GM19043 (cell line): ENCODE data around the gene TREH.
"Not testable (repeated sequence)": the region's sequence is repeated elsewhere in the genome, so short reads cannot be mapped to it uniquely, and the experiment has no call there.

Experiments used
- ATAC-seq: cut with Tn5 transposase; IDR thresholded peaks from one replicate; pipeline ENCODE4 v1.9.1; 2021; ENCODE audit warnings: low read depth; ENCODE audit not compliant: unreplicated experiment

Gene TREH

DNA sequence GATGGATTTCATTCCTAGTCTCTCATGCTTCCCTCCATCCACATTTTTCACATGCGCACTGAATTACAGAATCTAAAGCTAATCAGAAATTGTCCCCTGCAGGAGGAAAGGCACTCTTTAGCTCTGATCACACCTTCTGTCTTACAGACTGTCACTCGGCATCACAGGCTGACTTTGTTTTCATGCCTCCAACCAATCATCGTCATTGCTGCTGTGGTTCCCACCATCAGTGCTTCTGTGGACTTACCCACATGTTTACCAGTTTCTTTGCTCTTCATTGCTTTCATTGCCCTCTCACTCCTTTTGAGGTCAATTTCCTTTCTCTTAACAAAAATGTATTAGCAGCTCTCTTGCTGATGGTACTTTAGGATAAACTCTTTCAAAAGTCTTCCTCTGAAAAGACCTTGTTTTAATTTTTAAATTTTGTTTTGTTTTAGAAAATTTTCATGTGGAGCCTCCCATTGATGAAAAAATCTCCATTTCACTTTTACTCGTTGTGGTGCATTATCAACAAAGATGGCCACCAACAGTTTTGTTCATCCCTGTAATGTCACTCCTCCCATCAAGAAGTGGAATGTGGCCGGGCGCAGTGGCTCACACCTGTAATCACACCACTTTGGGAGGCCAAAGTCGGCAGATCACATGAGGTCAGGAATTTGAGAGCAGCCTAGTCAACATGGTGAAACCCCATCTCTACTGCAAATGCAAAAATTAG, 20.2 kb upstream of the TREH start:
- ATAC-seq, result no peak

GRCh38 chr11:118697346-118697745, 17.9 kb upstream of the TREH start:
- no peak for ATAC-seq

GRCh38 chr11:118696673-118697226, 17.3 kb upstream of the TREH start:
- ATAC-seq, result no peak

DNA sequence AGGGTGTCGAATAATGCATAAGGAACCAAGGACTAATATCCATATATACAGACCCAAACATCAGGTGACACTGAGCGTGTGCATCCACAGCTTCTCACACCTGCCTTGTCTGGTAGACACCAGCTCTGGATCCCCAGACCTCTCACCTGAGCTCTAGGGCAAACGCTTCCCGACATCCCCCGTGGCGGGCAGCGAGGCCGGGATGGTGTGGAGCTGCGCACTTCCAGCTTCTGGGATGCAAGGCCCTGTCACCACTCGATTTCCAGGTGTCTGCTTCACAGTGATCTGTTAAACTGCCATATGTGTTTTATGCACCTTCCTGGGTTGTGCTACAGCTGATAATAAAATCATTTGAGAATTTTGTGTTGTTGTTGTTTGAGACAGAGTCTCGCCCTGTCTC, 15.3 kb upstream of the TREH start:
- no peak for ATAC-seq

GRCh38 chr11:118694185-118694584, 14.7 kb upstream of the TREH start:
- ATAC-seq, result no peak

- ATAC-seq, result no peak
Observed at GRCh38 chr11:118691926-118692830, 12.7 kb upstream of the TREH start.

DNA sequence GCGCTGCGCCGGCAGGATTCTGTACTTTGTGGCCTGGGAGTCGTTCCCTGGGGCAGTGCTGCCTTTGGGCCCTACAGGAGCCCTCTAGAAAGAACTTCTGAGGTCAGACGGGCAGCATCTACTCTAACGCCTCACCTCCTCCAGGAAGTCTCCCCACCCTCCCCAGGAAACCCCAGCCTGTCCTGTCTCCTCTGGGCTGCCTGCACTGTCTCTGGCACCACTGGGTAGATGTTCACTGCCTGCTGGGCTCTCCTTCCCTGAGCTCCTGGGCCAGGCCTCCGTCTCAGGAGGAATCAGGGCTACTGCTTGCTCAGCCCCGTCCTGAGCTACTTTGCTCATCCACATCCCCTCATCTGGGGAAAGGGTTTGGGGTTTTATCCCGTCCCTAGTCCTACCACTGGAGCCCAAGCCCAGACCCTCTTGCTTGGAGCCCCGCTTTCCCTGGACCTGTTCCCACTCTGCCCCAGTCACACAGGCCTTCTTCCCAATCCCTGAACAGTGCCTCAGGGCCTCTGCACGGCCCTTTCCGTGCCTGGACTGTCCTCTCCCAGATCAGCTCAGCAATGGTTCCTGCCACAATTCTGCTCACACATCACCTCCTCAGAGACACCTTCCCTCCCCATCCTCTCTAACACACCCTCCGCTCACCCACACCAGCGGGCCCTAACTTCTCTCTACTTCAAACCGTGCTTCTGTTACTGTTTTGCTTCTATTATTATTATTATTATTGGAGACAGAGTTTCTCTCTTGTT, 11.3 kb upstream of the TREH start:
- ATAC-seq, result no peak

GRCh38 chr11:118689852-118690552, 10.6 kb upstream of the TREH start:
- ATAC-seq, result peak; percentile 93

- no peak for ATAC-seq
Observed at GRCh38 chr11:118689503-118689851, 10.0 kb upstream of the TREH start.

DNA sequence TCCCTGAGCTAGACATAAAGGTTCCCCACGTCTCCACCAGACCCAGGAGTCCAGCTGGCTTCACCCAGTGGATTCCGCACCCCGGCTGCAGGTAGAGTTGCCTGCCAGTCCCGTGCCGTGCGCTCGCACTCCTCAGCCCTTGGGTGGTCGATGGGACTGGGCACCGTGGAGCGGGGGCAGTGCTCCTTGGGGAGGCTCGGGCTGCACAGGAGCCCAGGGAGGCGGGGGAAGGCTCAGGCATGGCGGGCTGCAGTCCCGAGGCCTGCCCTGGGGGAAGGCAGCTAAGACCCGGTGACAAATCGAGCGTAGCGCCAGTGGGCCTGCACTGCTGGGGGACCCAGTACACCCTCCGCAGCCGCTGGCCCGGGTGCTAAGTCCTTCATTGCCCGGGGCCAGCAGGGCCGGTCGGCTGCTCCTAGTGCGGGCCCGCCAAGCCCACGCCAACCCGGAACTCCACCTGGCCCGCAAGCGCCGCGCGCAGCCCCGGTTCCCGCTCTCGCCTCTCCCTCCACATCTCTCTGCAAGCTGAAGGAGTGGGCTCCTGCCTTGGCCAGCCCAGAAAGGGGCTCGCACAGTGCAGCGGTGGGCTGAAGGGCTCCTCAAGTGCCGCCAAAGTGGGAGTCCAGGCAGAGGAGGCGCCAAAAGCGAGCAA, 9.5 kb upstream of the TREH start:
- no peak for ATAC-seq

DNA sequence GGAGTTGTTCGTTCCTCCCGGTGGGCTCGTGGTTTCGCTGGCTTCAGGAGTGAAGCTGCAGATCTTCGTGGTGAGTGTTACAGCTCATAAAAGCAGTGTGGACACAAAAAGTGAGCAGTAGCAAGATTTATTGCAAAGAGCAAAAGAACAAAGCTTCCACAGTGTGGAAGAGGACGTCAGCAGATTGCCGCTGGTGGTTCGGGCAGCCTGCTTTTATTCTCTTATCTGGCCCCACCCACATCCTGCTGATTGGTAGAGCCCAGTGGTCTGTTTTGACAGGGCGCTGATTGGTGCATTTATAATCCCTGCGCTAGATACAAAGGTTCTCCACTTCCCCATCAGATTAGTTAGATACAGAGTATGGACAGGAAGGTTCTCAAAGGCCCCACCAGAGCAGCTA, 8.9 kb upstream of the TREH start:
- ATAC-seq, result not testable (repeated sequence)

GRCh38 chr11:118687906-118688305, 8.5 kb upstream of the TREH start:
- no peak for ATAC-seq

GRCh38 chr11:118684187-118684586, 4.7 kb upstream of the TREH start:
- ATAC-seq, result no peak

GRCh38 chr11:118682939-118683338, 3.5 kb upstream of the TREH start:
- ATAC-seq, result not testable (repeated sequence)

GRCh38 chr11:118682372-118682771, 2.9 kb upstream of the TREH start:
- no peak for ATAC-seq

DNA sequence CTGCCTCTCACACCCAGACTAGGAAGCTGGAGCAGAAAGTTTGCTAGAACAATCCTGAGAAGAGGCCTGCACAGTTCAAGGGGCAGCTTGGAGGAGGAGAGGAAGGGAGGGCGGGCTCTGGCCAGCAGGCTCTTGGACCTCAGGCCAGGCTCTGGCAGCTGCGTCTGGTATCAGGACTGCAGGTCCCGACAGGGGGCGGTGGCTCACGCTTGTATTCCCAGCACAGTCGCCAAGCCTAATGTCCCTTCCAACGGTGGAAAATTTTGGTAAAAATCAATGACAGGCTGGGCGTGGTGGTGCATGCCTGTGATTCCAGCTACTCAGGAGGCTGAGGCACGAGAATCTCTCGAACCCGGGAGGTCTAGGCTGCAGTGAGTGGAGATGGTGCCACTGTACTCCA, 542 bp downstream of the TREH start:
- not testable (repeated sequence) for ATAC-seq

DNA sequence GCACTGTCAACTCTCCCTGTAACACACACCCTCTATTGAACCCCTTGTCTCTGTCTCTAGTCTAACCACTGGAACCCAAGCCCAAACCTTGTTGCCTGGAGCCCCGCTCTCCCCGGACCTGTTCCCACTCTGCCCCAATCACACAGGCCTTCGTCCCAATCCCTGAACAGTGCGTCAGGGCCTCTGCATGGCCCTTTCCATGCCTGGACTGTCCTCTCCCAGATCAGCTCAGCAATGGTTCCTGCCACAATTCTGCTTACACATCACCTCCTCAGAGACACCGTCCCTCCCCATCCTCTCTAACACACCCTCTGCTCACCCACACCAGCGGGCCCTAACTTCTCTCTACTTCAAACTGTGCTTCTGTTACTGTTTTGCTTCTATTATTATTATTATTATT, 1.5 kb downstream of the TREH start:
- ATAC-seq, result no peak

- ATAC-seq, result no peak
Observed at GRCh38 chr11:118674082-118674435, 5.4 kb downstream of the TREH start.

- no peak for ATAC-seq
Observed at GRCh38 chr11:118673361-118674081, 5.9 kb downstream of the TREH start.
